ENCODE data around the gene RTP2. TPM values are rescaled to one million over a fixed set of nuclear protein-coding genes. Genes with fewer than 3 reads are reported as not detected.

Gene RTP2
- total RNA-seq, 1 donor from 2014 or later: not detected

- Histone ChIP-seq H3K36me3 (no peaks in the 10 kb centered on the region), H3K27ac (replicated peaks) (no peak overlapping the region), H3K4me3 (no peak overlapping the region), H3K9me3 (replicated peaks) (no peaks in the 10 kb centered on the region), H3K27me3 (ENCODE audit: low read depth) (no peaks in the 10 kb centered on the region), H3K4me1 (peaks cover 19% of the 10 kb centered on the region)
- DNase-seq: no peak
- no peak for TF ChIP-seq CTCF (IDR thresholded peaks at IDR 0.05; ENCODE audit: borderline replicate concordance)
- intact Hi-C loops (cut with micrococcal nuclease): no loop called here
Measured at GRCh38 chr3:187709155-187709554, 6.8 kb upstream of the RTP2 start.

GRCh38 chr3:187708696-187709095 is 6.3 kb upstream of the RTP2 start:
- intact Hi-C loops (cut with micrococcal nuclease): no loop called here
- Histone ChIP-seq H3K27ac (replicated peaks) (no peak overlapping the region), H3K27me3 (ENCODE audit: low read depth) (no peaks in the 10 kb centered on the region), H3K36me3 (no peaks in the 10 kb centered on the region), H3K9me3 (replicated peaks) (no peaks in the 10 kb centered on the region), H3K4me1 (peaks cover 15% of the 10 kb centered on the region), H3K4me3 (no peak overlapping the region)
- TF ChIP-seq CTCF (IDR thresholded peaks at IDR 0.05; ENCODE audit: borderline replicate concordance): no peak
- DNase-seq: no peak

GRCh38 chr3:187706971-187707370 is 4.6 kb upstream of the RTP2 start:
- intact Hi-C loops (cut with micrococcal nuclease): no loop called here
- Histone ChIP-seq H3K4me3 (no peak overlapping the region), H3K27ac (replicated peaks) (no peak overlapping the region), H3K36me3 (no peaks in the 10 kb centered on the region), H3K27me3 (ENCODE audit: low read depth) (no peaks in the 10 kb centered on the region), H3K4me1 (peaks cover 13% of the 10 kb centered on the region), H3K9me3 (replicated peaks) (no peaks in the 10 kb centered on the region)
- peak; percentile 39 for DNase-seq
- no peak for TF ChIP-seq CTCF (IDR thresholded peaks at IDR 0.05; ENCODE audit: borderline replicate concordance)

- Histone ChIP-seq H3K4me1 (peaks cover 13% of the 10 kb centered on the region), H3K4me3 (no peak overlapping the region), H3K27me3 (ENCODE audit: low read depth) (no peaks in the 10 kb centered on the region), H3K27ac (replicated peaks) (peak overlapping the region; percentile 55), H3K9me3 (replicated peaks) (no peaks in the 10 kb centered on the region), H3K36me3 (no peaks in the 10 kb centered on the region)
- no peak for DNase-seq
- TF ChIP-seq CTCF (IDR thresholded peaks at IDR 0.05; ENCODE audit: borderline replicate concordance): no peak
- intact Hi-C loops (cut with micrococcal nuclease): no loop called here
Measured at GRCh38 chr3:187705164-187705563, 2.8 kb upstream of the RTP2 start.

GRCh38 chr3:187700249-187700648 is 2.1 kb downstream of the RTP2 start:
- Histone ChIP-seq H3K36me3 (no peaks in the 10 kb centered on the region), H3K27me3 (ENCODE audit: low read depth) (no peaks in the 10 kb centered on the region), H3K4me1 (peaks cover 18% of the 10 kb centered on the region), H3K9me3 (replicated peaks) (no peaks in the 10 kb centered on the region), H3K4me3 (no peak overlapping the region), H3K27ac (replicated peaks) (no peak overlapping the region)
- intact Hi-C loops (cut with micrococcal nuclease): no loop called here
- DNase-seq: no peak
- TF ChIP-seq CTCF (IDR thresholded peaks at IDR 0.05; ENCODE audit: borderline replicate concordance): no peak
